Mucosa of rectum (tissue), 2 donors: ENCODE data around the gene PHYHIPL.

Experiments
- H3K27ac ChIP-seq, 2 donors: one replicate each; pipeline ENCODE4 v1.7.0; 2013; ENCODE audit warnings: inconsistent platforms in 2 of 2, low read depth in 2 of 2, low read length in 2 of 2
- H3K27me3 ChIP-seq, 2 donors: one replicate each; pipeline ENCODE4 v1.7.0; 2013; ENCODE audit warnings: low read length in 2 of 2; ENCODE audit not compliant: control insufficient read depth in 2 of 2, insufficient read depth in 2 of 2
- H3K36me3 ChIP-seq, 2 donors: one replicate each; pipeline ENCODE4 v1.7.0; 2013; ENCODE audit warnings: low read length in 2 of 2; ENCODE audit not compliant: control insufficient read depth in 2 of 2, insufficient read depth in 2 of 2
- H3K4me1 ChIP-seq, 2 donors: one replicate each; pipeline ENCODE4 v1.7.0; 2013; ENCODE audit warnings: low read length in 2 of 2, mild to moderate bottlenecking in 1 of 2; ENCODE audit not compliant: control insufficient read depth in 2 of 2, insufficient read depth in 2 of 2
- H3K4me3 ChIP-seq, 2 donors: one replicate each; pipeline ENCODE4 v1.7.0; 2013; ENCODE audit warnings: low read length in 2 of 2
- H3K9ac ChIP-seq, 2 donors: one replicate each; pipeline ENCODE4 v1.7.0; 2013; ENCODE audit warnings: low read length in 2 of 2, low read depth in 1 of 2, mild to moderate bottlenecking in 1 of 2
- H3K9me3 ChIP-seq, 2 donors: one replicate each; pipeline ENCODE4 v1.7.0; 2013; ENCODE audit warnings: low read length in 2 of 2; ENCODE audit not compliant: control insufficient read depth in 2 of 2
- donor health status: healthy.
- donor health status: Normal muscosa, but diverticular disease.

Gene PHYHIPL

GRCh38 chr10:59285073-59285472 lies 108.6 kb downstream of the PHYHIPL start:
- Histone ChIP-seq H3K4me1 (no peaks in the 10 kb centered on the region), H3K36me3 (no peaks in the 10 kb centered on the region), H3K27me3 (no peaks in the 10 kb centered on the region), H3K9me3 (no peaks in the 10 kb centered on the region), H3K27ac (no peak overlapping the region), H3K9ac (no peak overlapping the region), H3K4me3 (no peak overlapping the region)

DNA sequence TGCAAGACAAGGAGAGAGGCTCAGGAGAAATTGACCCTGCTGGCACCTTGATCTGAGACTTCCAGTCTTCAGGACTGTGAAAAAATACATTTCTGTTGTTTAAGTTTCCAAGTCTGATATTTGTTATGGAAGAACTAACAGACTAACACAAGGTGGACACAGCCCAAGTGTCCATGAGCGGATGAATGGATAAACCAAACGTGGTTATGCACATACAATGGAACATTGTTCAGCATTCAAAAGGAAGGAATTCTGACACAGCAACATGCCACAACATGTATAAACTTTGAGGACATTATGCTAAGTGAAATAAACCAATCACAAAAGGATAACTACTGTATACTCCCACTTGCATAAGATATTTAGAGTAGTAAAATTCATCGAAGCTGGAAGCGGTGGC lies 109.4 kb downstream of the PHYHIPL start:
- H3K27ac ChIP-seq = no peak overlapping the region
- no peak overlapping the region for H3K9ac ChIP-seq
- H3K27me3 ChIP-seq = no peaks in the 10 kb centered on the region
- no peaks in the 10 kb centered on the region for H3K4me1 ChIP-seq
- H3K36me3 ChIP-seq = no peaks in the 10 kb centered on the region
- no peaks in the 10 kb centered on the region for H3K9me3 ChIP-seq
- no peak overlapping the region for H3K4me3 ChIP-seq

- Histone ChIP-seq H3K9ac (no peak overlapping the region), H3K27me3 (no peaks in the 10 kb centered on the region), H3K9me3 (no peaks in the 10 kb centered on the region), H3K4me3 (no peak overlapping the region), H3K27ac (no peak overlapping the region), H3K4me1 (no peaks in the 10 kb centered on the region), H3K36me3 (no peaks in the 10 kb centered on the region)
Observed at GRCh38 chr10:59287587-59288255, 111.3 kb downstream of the PHYHIPL start.

GRCh38 chr10:59289853-59290252 lies 113.4 kb downstream of the PHYHIPL start:
- Histone ChIP-seq H3K9ac (no peak overlapping the region), H3K4me1 (no peaks in the 10 kb centered on the region), H3K27me3 (no peaks in the 10 kb centered on the region), H3K27ac (no peak overlapping the region), H3K4me3 (no peak overlapping the region), H3K36me3 (no peaks in the 10 kb centered on the region), H3K9me3 (no peaks in the 10 kb centered on the region)

- no peak overlapping the region for H3K9ac ChIP-seq
- H3K4me1 ChIP-seq = no peaks in the 10 kb centered on the region
- no peaks in the 10 kb centered on the region for H3K36me3 ChIP-seq
- H3K4me3 ChIP-seq = no peak overlapping the region
- no peak overlapping the region for H3K27ac ChIP-seq
- H3K27me3 ChIP-seq = no peaks in the 10 kb centered on the region
- no peaks in the 10 kb centered on the region for H3K9me3 ChIP-seq
Observed at GRCh38 chr10:59290448-59290847, 114.0 kb downstream of the PHYHIPL start.
